GM12878 (cell line): ENCODE data around the gene ATP6V1G2. TPM values are rescaled to one million over a fixed set of nuclear protein-coding genes. Genes with fewer than 3 reads are reported as not detected.

Experiments used
- ATAC-seq: fragments of 200-7000 bp; cut with Tn5 transposase; 3 replicates; pipeline ENCODE4 v1.9.1; 2020; ENCODE audit warnings: mild to moderate bottlenecking, moderate library complexity
- BruUV-seq: library from RNA; stranded (reverse); fragments of 400-500 nt; replicated peaks from 2 replicates; lab custom pipeline; 2021; lab: Mats Ljungman, UMichigan
- CTCF ChIA-PET: fragments of 300-600 bp; sonication (Branson Sonifier 250); formaldehyde crosslinking; extraction: SDS; loops from one replicate; lab custom pipeline; 2021; ENCODE audit warnings: inconsistent platforms; lab: Yijun Ruan, JAX
- POLR2A ChIA-PET: fragments of 350-600 bp; formaldehyde crosslinking; extraction: SDS; loops from one replicate; lab custom pipeline; 2021; ENCODE audit warnings: inconsistent platforms; lab: Charles Lee
- RAD21 ChIA-PET: fragments of 300-600 bp; sonication (Branson Sonifier 250); formaldehyde crosslinking; loops from one replicate; lab custom pipeline; 2023; ENCODE audit warnings: antibody characterized with exemption; ENCODE audit not compliant: unreplicated experiment; lab: Charles Lee
- SMC1A ChIA-PET: fragments of 300-600 bp; sonication (Branson Sonifier 250); formaldehyde crosslinking; loops from one replicate; lab custom pipeline; 2023; ENCODE audit not compliant: unreplicated experiment, uncharacterized antibody; lab: Charles Lee
- DNase-seq: peaks from one replicate; pipeline ENCODE4 v3.0.0-alpha.2; 2011; ENCODE audit warnings: low read depth, low spot score
- FAIRE-seq: peaks from 3 replicates; lab custom pipeline; 2011; peaks lifted over from hg19 to GRCh38; lab: Jason Lieb, UNC
- H2AFZ ChIP-seq: 2 replicates; pipeline ENCODE4 v1.6.0; 2011; ENCODE audit warnings: low read depth, low read length, control low read depth; ENCODE audit not compliant: control insufficient read depth
- H3K27ac ChIP-seq: 2 replicates; pipeline ENCODE4 v1.5.1; 2011; ENCODE audit warnings: control low read depth; ENCODE audit not compliant: control insufficient read depth, insufficient read depth
- H3K27me3 ChIP-seq, 2 experiments: replicated peaks in 1 of 2; 2 replicates each; pipeline versions ENCODE4 v1.6.0 to v1.6.1; 2011; ENCODE audit warnings: low read length in 1 of 2; ENCODE audit not compliant: control insufficient read depth in 2 of 2, insufficient read depth in 2 of 2
- H3K36me3 ChIP-seq, 2 experiments: 2 replicates each; pipeline ENCODE4 v1.5.1; 2011; ENCODE audit warnings: low read length in 1 of 2; ENCODE audit not compliant: control insufficient read depth in 2 of 2, insufficient read depth in 2 of 2
- H3K4me1 ChIP-seq: 2 replicates; pipeline ENCODE4 v1.6.1; 2011; ENCODE audit warnings: mild to moderate bottlenecking, low read length, moderate library complexity, mixed read lengths; ENCODE audit not compliant: control insufficient read depth, insufficient read depth
- H3K4me2 ChIP-seq: 2 replicates; pipeline ENCODE4 v1.6.0; 2011; ENCODE audit warnings: control low read depth; ENCODE audit not compliant: control insufficient read depth, insufficient read depth
- H3K4me3 ChIP-seq: fragments of 200-600 bp; sonication (generic); 2 replicates; pipeline ENCODE4 v1.5.1; 2016
- H3K79me2 ChIP-seq: 2 replicates; pipeline ENCODE4 v1.6.0; 2011; ENCODE audit warnings: low read length; ENCODE audit not compliant: control insufficient read depth, insufficient read depth
- H3K9ac ChIP-seq: 2 replicates; pipeline ENCODE4 v1.8.0; 2011; ENCODE audit warnings: low read length, control low read depth, mixed read lengths; ENCODE audit not compliant: control insufficient read depth, insufficient read depth
- H3K9me3 ChIP-seq: replicated peaks from 3 replicates; pipeline ENCODE4 v1.5.1; 2011; ENCODE audit warnings: mild to moderate bottlenecking, low read length; ENCODE audit not compliant: control insufficient read depth, insufficient read depth
- H4K20me1 ChIP-seq: 2 replicates; pipeline ENCODE4 v1.6.0; 2011; ENCODE audit not compliant: control insufficient read depth, insufficient read depth
- CBX3 ChIP-seq: fragments of 200-600 bp; sonication (generic); IDR thresholded peaks from 2 replicates; pipeline ENCODE4 v1.6.1; 2016; ENCODE audit warnings: low read depth, borderline replicate concordance
- CHD1 ChIP-seq: IDR thresholded peaks from 2 replicates; pipeline ENCODE4 v1.6.1; 2012; ENCODE audit warnings: low read depth, low read length, improper control_type of control experiment
- EED ChIP-seq: sonication (generic); IDR thresholded peaks from 2 replicates; pipeline ENCODE4 v1.6.1; 2016; ENCODE audit warnings: antibody characterized with exemption, low read depth
- IKZF1 ChIP-seq: fragments of 450-650 bp; conservative IDR thresholded peaks from 2 replicates; pipeline ENCODE4 v1.6.1; 2017; ENCODE audit warnings: antibody characterized with exemption, mild to moderate bottlenecking
- IKZF2 ChIP-seq, 2 experiments: fragments of 450-650 bp; IDR thresholded peaks; 2 replicates each; pipeline ENCODE4 v1.6.1; 2017; ENCODE audit warnings: mild to moderate bottlenecking in 2 of 2, moderate library complexity in 2 of 2
- KLF5 ChIP-seq: fragments of 450-650 bp; IDR thresholded peaks from 2 replicates; pipeline ENCODE4 v1.6.1; 2014; ENCODE audit warnings: mild to moderate bottlenecking; ENCODE audit not compliant: partially characterized antibody
- NR2F1 ChIP-seq: fragments of 450-650 bp; conservative IDR thresholded peaks from 2 replicates; pipeline ENCODE4 v1.6.1; 2017; ENCODE audit warnings: mild to moderate bottlenecking
- POLR2AphosphoS2 ChIP-seq: IDR thresholded peaks from 2 replicates; pipeline ENCODE4 v1.6.1; 2011; ENCODE audit warnings: low read depth, mild to moderate bottlenecking, low read length, improper control_type of control experiment, moderate library complexity
- TAF1 ChIP-seq: IDR thresholded peaks from 2 replicates; pipeline ENCODE4 v1.6.1; 2011; ENCODE audit warnings: mild to moderate bottlenecking, low read depth, low read length, borderline replicate concordance
- TCF3 ChIP-seq: IDR thresholded peaks from 2 replicates; pipeline ENCODE4 v1.6.1; 2012; ENCODE audit warnings: low read depth, mild to moderate bottlenecking, low read length, borderline replicate concordance; ENCODE audit not compliant: insufficient read depth
- YY1 ChIP-seq: IDR thresholded peaks from 2 replicates; pipeline ENCODE4 v1.6.1; 2011; ENCODE audit warnings: low read depth, mild to moderate bottlenecking, low read length
- ZNF207 ChIP-seq: fragments of 450-650 bp; IDR thresholded peaks from 2 replicates; pipeline ENCODE4 v1.6.1; 2014; ENCODE audit warnings: antibody characterized with exemption, mild to moderate bottlenecking, borderline replicate concordance
- WGBS: methylation state at CpG from one replicate; pipeline ENCODE4 v1.1.6; 2016; ENCODE audit warnings: low lambda C conversion rate; ENCODE audit not compliant: insufficient replicate concordance, insufficient coverage; ENCODE audit errors: missing lambda C conversion rate; 5-methylcytosine and 5-hydroxymethylcytosine counted together
- in situ Hi-C: fragments of 300-500 bp; cut with MboI; formaldehyde crosslinking; loops from 9 replicates; pipeline ENCODE4 v1.14.3; 2018; ENCODE audit warnings: mixed read lengths
- intact Hi-C: fragments of 100-400 bp; cut with micrococcal nuclease; formaldehyde crosslinking; loops from one replicate; pipeline ENCODE4 v1.14.2; 2022; ENCODE audit not compliant: unreplicated experiment
- polyA plus RNA-seq, 11 experiments: library from polyadenylated mRNA; depleted of rRNA in 4 of 11; unstranded in 6 of 11; stranded (reverse) in 5 of 11; fragments of >200 nt; fragmentation: Nextera tagmentation in 4 of 11; fragmentation: Illumina TruSeq in 1 of 11; extraction: Ambion mirVana in 4 of 11; extraction: Trizol in 1 of 11; gene quantifications; 1 replicate in 1 of 11; 2 replicates in 10 of 11; pipeline versions ENCODE4 v1.2.1 to v1.2.3, GENCODE V29; 2011 to 2016; ENCODE audit warnings: inconsistent platforms in 2 of 11, missing spikeins in 2 of 11, low read depth in 1 of 11
- total RNA-seq, 4 experiments: library from RNA; depleted of rRNA in 3 of 4; stranded (reverse); fragments of >200 nt in 3 of 4; fragmentation: Illumina TruSeq in 1 of 4; extraction: Trizol in 1 of 4; gene quantifications; 2 replicates each; pipeline versions ENCODE4 v1.2.1 to v1.2.3, GENCODE V29; 2013 to 2021
- TF ChIP-seq, protein P1 (sequence below): IDR thresholded peaks from 2 replicates; pipeline ENCODE4 v1.6.1; 2012; ENCODE audit warnings: low read depth, low read length, improper control_type of control experiment

The ATP6V1G2 gene
- total and polyA plus RNA-seq, 10 of the 15 experiments (the other 5 are each of a cell fraction or from before 2014, with no cell fraction given), result 0.45 to 8.9 (median 2.8) TPM

DNA sequence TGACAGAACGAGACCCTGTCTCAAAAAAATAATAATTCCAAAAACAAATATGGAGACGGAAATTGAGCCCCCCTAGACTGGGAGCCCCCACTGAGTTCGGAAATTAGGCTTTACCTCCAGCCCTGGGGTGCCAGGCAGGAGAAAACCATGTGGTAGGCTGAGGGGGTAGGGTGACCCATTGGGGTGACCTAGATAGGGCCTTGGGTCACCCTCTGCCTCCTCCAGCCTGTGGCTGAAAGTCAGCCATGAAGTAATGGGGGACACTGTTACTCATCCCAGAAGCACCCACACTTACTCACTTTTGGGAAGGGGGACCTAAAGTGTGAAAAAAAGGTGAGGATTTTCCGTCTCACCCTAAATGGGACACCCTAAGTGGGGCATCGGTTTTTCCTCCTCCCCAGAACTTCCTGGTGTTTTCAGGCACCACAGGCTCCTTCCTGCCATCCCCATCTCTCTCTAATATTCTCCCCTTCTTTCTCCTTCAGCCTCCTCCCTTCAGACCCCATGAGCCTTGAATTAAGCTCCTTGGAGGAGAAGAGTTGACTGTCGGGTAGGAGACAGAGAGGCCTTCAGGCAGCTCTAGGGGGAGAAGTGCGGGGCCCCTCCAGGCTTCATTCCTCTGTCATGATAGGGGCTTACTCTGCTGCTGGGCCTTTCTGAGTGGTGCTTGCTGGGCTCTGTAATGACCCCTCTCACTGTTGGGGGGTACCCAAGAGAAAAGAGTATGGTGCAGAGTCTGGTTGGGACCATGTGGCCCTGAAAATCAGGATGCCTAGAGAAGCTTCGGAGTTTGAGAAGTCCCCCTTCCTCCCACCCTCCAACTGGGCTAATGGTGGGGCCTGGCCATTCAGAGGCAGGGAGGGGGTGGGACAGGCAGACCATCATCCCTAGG, 33.4 kb upstream of the ATP6V1G2 start:
- TF ChIP-seq IKZF1, result peak; percentile 64; the same call in 1 of the 2 replicates
- TF ChIP-seq YY1, result peak; percentile 39; the same call in 1 of the 2 replicates
- peak; percentile 73; the same call in 1 of the 2 replicates for TF ChIP-seq EED
- TF ChIP-seq NR2F1, result peak; percentile 70; the same call in 1 of the 2 replicates
- TF ChIP-seq KLF5, result no peak
- 0 out of 2 replicates have a peak, but pooled peaks have one; percentile 8 for TF ChIP-seq TAF1
- no peak for TF ChIP-seq CHD1
- TF ChIP-seq CBX3, result no peak
- TF ChIP-seq POLR2AphosphoS2, result peak; percentile 74; the same call in 1 of the 2 replicates
- TF ChIP-seq ZNF207, result 0 out of 2 replicates have a peak, but pooled peaks have one; percentile 26
- TF ChIP-seq IKZF2 (IDR thresholded peaks at IDR 0.05), result peak; percentile 36 to 46; a peak in 3 of 4 replicates
- TF ChIP-seq TCF3, result no peak
- TF ChIP-seq, protein P1, sequence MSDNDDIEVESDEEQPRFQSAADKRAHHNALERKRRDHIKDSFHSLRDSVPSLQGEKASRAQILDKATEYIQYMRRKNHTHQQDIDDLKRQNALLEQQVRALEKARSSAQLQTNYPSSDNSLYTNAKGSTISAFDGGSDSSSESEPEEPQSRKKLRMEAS, result no peak
- Histone ChIP-seq H3K27ac (peak overlapping the region; percentile 91), H3K36me3 (peaks cover 0 to 7% of the 10 kb centered on the region in 2 experiments; a peak in 2 of 4 replicates), H3K27me3 (no peaks in the 10 kb centered on the region), H3K4me2 (peak overlapping the region; percentile 95), H3K4me1 (peaks cover 33% of the 10 kb centered on the region), H2AFZ (peak overlapping the region; percentile 45; the same call in 1 of the 2 replicates), H3K4me3 (peak overlapping the region; percentile 93), H3K9me3 (no peaks in the 10 kb centered on the region), H4K20me1 (no peaks in the 10 kb centered on the region), H3K79me2 (peaks cover 75% of the 10 kb centered on the region), H3K9ac (peak overlapping the region; percentile 90)
- in situ Hi-C loops (no loop called here), intact Hi-C loops (loop anchor here (1.0 to 2.0 kb wide), 3 partner anchors 19 to 29 kb away; no protein-coding TSS in a partner anchor)
- DNase-seq (no peak), ATAC-seq (peak; percentile 4), FAIRE-seq (no peak)
- ChIA-PET RAD21 (interaction anchor here (0.8 to 17.5 kb wide), 8 partner anchors 9 to 251 kb away, joined by 3 to 620 read pairs (median 5); partner anchors contain the start of genes ATP6V1G2, LTA, NCR3 and NFKBIL1), POLR2A (interaction anchor here (0.6 to 17.1 kb wide), 8 partner anchors 8 to 283 kb away, joined by 3 to 282 read pairs (median 103); partner anchors contain the start of genes ATP6V1G2, LTA, NCR3 and NEU1), SMC1A (interaction anchor here (0.8 to 45.5 kb wide), 5 partner anchors 15 to 81 kb away, joined by 4 to 1989 read pairs (median 8); partner anchors contain the start of genes AIF1, ATP6V1G2, DDX39B and LTA), CTCF (interaction anchor here (0.9 to 31.0 kb wide), 8 partner anchors 13 to 250 kb away, joined by 3 to 2098 read pairs (median 4); partner anchors contain the start of genes AIF1, ATP6V1G2, DDX39B and LST1)
- 37% methylated on average over 8 of the region's 8 CpGs for WGBS
- BruUV-seq, result no TSS peak
